HG02973 (cell line): ENCODE results near the gene THAP8.

Source experiments
- ATAC-seq: cut with Tn5 transposase; IDR thresholded peaks from one replicate; pipeline ENCODE4 v1.9.1; 2021; ENCODE audit warnings: moderate library complexity; ENCODE audit not compliant: unreplicated experiment

Gene THAP8

GRCh38 chr19:36054119-36054732 is at the start of gene THAP8:
THAP8 (minus strand) TSS chr19:36054285; CDS start chr19:36054217, 68 bp downstream.
- ATAC-seq: peak; percentile 70

GRCh38 chr19:36103040-36103626 is 49.0 kb upstream of the THAP8 start:
- no peak for ATAC-seq

- no peak for ATAC-seq
These were observed 47.7 kb upstream of the THAP8 start for GRCh38 chr19:36101550-36102327.

GRCh38 chr19:36100476-36100875 is 46.4 kb upstream of the THAP8 start:
- ATAC-seq: no peak

- ATAC-seq: no peak
These were observed 45.2 kb upstream of the THAP8 start for GRCh38 chr19:36099166-36099785.

GRCh38 chr19:36097036-36097435 is 43.0 kb upstream of the THAP8 start:
- no peak for ATAC-seq

- no peak for ATAC-seq
These were observed 39.6 kb upstream of the THAP8 start for GRCh38 chr19:36093687-36094086.

GRCh38 chr19:36093146-36093662 is 39.1 kb upstream of the THAP8 start:
- ATAC-seq: no peak

GRCh38 chr19:36092566-36092965 is 38.5 kb upstream of the THAP8 start:
- no peak for ATAC-seq

- no peak for ATAC-seq
These were observed 37.0 kb upstream of the THAP8 start for GRCh38 chr19:36090910-36091695.

- ATAC-seq: no peak
These were observed 35.8 kb upstream of the THAP8 start for GRCh38 chr19:36089847-36090246.

GRCh38 chr19:36086326-36086725 is 32.2 kb upstream of the THAP8 start:
- ATAC-seq: no peak

GRCh38 chr19:36084231-36085009 is 30.3 kb upstream of the THAP8 start:
- no peak for ATAC-seq

GRCh38 chr19:36082916-36083315 is 28.8 kb upstream of the THAP8 start:
- no peak for ATAC-seq

- ATAC-seq: no peak
These were observed 27.8 kb upstream of the THAP8 start for GRCh38 chr19:36081894-36082293.

GRCh38 chr19:36081385-36081784 is 27.3 kb upstream of the THAP8 start:
- ATAC-seq: no peak

GRCh38 chr19:36079389-36079945 is 25.4 kb upstream of the THAP8 start:
- ATAC-seq: no peak

- no peak for ATAC-seq
These were observed 19.2 kb upstream of the THAP8 start for GRCh38 chr19:36073121-36073876.

GRCh38 chr19:36072081-36072480 is 18.0 kb upstream of the THAP8 start:
- no peak for ATAC-seq
